Stimulated activated CD4-positive, alpha-beta T cell treated with anti-CD3 and anti-CD28 coated beads, Interleukin-2, amount 100 ng/mL, for 48 hours (primary cell): ENCODE results near the gene IL6R.

Experiments used
- DNase-seq, 2 donors: peaks; one replicate each; pipeline ENCODE4 v3.0.0-alpha.2; 2020

IL6R gene

DNA sequence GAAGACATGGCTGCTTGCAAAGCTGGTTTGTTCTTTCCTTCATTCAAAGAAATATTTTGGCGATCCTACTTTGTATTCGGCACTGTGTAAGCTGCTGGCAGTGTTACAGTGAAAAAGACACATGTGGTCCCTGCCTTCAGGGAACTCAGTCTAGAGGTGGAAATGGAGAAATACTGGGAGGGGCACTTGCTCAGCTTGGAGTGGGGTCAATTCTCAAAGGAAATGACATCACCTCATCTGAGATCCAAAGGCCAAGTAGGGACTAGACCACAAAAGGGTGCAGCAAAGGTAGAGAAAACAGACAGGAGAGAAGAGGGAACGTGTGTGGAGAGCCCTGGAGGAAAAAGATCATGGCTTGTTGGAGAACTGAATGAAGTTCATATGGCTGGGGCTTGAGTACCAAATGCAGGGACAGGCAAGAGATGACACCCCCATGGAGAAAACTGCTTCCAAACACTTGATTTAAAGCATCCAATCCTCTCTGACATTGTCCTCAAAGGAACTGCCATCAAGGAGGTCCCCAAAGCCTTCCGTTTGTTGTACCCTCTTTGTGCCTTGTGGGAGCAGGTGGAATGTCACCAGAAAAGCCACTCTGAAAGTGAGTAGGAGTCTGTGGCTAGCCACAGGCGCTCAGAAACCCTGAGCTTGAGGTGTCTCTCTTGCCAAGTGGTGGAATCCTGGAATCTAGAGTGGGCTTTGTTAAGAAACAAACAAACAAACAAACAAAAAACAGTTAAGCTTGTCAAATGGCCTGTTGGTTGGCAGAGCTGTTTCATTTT, 48.6 kb downstream of the IL6R start:
- DNase-seq: no peak

DNA sequence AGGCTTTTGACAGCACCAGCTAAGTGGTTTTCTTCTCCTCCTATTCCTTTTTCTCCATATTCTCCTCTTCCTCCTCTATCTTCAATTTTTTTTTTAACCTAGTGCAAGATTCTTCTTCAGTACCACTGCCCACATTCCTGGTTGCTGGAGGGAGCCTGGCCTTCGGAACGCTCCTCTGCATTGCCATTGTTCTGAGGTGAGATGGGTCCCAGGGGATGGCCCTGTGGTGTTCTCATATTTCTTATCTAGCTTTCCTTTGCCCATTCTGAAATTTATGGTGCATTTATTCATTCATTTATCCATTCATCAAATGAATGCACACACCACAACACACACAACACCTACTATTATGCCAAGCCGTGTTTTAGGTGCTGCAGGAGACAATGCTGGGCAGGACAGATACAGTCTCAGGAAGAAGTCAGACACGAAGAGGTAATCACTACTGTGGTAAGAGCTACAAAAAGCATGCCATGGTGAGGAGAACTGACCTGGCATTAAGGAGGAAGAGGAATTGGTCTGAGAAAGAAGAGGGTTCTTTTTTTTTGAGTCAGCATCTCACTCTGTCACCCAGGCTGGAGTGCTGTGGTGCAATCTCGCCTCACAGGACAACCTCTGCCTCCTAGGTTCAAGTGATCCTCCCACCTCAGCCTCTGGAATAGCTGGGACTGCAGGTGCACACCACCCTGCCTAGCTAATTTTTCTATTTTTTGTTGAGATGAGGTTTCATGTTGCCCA, 49.4 kb downstream of the IL6R start:
- no peak for DNase-seq

- DNase-seq: no peak
Measured at GRCh38 chr1:154456631-154457030, 51.5 kb downstream of the IL6R start.

GRCh38 chr1:154459080-154459479, 53.9 kb downstream of the IL6R start:
- no peak for DNase-seq

GRCh38 chr1:154460695-154461260, 55.6 kb downstream of the IL6R start:
- no peak for DNase-seq

DNA sequence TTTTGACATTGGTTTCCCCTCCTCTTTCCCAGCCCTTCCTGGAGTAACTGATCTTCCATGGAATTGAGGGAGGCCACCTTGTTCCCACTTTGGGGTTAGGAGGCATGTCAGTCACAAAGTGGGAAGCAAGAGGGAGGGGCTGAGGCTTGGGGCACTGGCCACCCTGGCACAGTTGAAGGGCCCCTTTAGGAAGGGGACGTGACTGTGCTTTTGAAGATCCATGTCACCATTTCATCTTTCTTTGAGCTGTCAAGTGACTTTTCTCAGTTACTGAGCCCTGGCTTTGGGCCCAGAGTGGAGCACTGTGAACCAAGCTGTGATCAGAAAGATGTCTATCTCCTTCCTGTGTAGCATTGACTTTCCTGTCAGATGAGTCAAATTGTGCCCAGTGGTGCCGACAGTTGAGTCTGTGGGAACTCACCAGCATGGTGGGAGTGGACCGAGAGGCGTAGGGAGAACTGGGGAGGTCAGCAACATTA, 58.4 kb downstream of the IL6R start:
- peak; percentile 51 to 55 for DNase-seq

DNA sequence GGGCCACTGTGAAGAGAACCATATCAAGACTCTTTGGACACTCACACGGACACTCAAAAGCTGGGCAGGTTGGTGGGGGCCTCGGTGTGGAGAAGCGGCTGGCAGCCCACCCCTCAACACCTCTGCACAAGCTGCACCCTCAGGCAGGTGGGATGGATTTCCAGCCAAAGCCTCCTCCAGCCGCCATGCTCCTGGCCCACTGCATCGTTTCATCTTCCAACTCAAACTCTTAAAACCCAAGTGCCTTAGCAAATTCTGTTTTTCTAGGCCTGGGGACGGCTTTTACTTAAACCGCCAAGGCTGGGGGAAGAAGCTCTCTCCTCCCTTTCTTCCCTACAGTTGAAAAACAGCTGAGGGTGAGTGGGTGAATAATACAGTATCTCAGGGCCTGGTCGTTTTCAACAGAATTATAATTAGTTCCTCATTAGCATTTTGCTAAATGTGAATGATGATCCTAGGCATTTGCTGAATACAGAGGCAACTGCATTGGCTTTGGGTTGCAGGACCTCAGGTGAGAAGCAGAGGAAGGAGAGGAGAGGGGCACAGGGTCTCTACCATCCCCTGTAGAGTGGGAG, 60.6 kb downstream of the IL6R start:
- DNase-seq: no peak

DNA sequence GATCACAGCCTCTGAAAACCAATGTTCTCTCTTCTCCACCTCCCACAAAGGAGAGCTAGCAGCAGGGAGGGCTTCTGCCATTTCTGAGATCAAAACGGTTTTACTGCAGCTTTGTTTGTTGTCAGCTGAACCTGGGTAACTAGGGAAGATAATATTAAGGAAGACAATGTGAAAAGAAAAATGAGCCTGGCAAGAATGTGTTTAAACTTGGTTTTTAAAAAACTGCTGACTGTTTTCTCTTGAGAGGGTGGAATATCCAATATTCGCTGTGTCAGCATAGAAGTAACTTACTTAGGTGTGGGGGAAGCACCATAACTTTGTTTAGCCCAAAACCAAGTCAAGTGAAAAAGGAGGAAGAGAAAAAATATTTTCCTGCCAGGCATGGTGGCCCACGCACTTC, 61.1 kb downstream of the IL6R start:
- no peak for DNase-seq

DNA sequence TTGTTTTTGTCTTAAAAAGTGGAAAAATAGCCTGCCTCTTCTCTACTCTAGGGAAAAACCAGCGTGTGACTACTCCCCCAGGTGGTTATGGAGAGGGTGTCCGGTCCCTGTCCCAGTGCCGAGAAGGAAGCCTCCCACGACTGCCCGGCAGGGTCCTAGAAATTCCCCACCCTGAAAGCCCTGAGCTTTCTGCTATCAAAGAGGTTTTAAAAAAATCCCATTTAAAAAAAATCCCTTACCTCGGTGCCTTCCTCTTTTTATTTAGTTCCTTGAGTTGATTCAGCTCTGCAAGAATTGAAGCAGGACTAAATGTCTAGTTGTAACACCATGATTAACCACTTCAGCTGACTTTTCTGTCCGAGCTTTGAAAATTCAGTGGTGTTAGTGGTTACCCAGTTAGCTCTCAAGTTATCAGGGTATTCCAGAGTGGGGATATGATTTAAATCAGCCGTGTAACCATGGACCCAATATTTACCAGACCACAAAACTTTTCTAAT, 61.8 kb downstream of the IL6R start:
- no peak for DNase-seq

DNA sequence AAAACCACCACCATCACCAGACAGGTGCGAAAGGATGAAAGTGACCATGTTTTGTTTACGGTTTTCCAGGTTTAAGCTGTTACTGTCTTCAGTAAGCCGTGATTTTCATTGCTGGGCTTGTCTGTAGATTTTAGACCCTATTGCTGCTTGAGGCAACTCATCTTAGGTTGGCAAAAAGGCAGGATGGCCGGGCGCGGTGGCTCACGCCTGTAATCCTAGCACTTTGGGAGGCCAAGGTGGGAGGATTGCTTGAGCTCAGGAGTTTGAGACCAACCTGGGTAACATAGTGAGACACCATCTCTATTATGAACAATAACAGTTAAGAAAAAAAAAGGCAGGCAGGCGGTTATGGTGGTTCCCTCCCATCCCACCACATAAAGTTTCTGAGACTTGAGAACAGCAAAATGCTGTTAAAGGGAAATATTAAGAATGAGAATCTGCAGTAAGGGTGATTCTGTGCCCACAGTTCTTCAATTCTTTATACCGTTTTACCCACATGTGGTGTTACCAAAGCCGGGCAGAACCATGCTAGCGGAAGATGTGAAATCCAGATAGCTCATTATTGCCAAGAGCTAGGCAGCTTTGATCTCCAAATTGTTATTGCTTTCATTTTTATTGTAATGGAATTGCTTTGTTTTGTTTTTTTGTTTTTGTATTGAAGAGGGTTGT, 62.4 kb downstream of the IL6R start:
- DNase-seq: no peak

DNA sequence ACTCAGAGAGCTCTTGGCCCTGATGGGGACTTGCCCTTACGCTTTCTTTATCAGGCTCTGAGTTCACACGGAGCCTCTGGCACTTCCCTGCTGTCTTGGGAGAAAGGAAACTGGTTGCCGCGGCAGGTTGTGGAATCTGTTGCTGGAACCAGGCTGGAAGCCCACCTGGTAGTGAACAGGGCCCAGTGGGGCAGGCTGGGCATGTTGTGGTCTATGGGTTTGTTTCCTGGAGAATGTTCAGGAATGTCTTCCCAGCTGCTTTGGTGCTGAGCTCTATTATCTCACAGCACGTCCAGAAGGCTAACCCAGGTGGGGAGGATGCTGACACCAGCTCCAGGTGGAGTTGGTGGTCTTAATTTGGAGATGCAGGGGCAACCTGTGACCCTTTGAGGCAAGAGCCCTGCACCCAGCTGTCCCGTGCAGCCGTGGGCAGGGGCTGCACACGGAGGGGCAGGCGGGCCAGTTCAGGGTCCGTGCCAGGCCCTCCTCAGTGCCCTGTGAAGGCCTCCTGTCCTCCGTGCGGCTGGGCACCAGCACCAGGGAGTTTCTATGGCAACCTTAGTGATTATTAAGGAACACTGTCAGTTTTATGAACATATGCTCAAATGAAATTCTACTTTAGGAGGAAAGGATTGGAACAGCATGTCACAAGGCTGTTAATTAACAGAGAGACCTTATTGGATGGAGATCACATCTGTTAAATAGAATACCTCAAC, 63.5 kb downstream of the IL6R start:
- DNase-seq: no peak

- no peak for DNase-seq
Measured at GRCh38 chr1:154469844-154470560, 64.9 kb downstream of the IL6R start.

- no peak for DNase-seq
Measured at GRCh38 chr1:154471304-154471703, 66.2 kb downstream of the IL6R start.

DNA sequence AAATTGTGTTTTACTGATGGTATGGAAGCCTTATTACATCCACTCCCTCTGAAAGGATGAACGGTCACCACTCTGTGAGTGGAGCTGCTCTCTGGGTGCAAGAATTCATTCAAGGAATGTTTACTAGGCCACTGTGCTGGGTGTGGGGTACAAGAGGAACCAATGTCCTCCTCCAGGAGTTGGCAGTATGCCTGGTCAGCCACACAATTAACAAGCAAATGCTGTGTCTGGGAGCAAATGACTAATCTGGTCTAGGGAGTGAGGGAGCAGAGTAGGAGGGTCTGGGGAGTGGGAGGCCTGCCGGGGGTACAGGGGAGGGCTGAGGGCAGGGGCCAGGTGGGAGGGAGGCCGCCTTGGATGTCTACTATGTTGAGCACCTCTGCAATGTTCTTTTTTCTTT, 69.7 kb downstream of the IL6R start:
- DNase-seq: no peak

DNA sequence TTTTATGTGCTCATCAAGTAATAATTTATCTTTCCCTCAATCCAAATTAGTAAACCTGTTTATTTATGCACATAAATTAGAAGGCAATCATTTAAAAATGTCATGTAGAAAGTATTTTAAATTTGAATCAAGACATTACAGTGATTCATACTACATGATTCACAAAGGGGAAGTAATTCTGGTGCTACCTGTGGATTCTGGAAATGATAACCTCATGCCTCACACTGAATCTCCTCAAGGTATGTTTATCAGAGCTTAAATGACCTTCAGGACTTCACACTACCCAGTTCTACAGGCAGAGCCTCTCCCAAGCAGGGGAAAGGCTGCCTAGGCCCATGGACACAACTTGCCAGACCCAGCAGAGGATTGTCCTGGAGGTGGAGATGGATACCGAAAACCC, 71.6 kb downstream of the IL6R start:
- DNase-seq: no peak

- DNase-seq: no peak
Measured at GRCh38 chr1:154478013-154478412, 72.9 kb downstream of the IL6R start.

- DNase-seq: no peak
Measured at GRCh38 chr1:154478639-154479038, 73.5 kb downstream of the IL6R start.

GRCh38 chr1:154479764-154480421, 74.8 kb downstream of the IL6R start:
- DNase-seq: peak; percentile 61 to 68

GRCh38 chr1:154481053-154481452, 75.9 kb downstream of the IL6R start:
- no peak for DNase-seq

GRCh38 chr1:154483941-154484803, 79.0 kb downstream of the IL6R start:
- DNase-seq: no peak
